Upper lobe of left lung (tissue), 6 donors: ENCODE data around the gene ANO4. TPM values are rescaled to one million over a fixed set of nuclear protein-coding genes. Genes with fewer than 3 reads are reported as not detected.

Source experiments
- ATAC-seq, 2 donors: fragments of 200-7000 bp; cut with Tn5 transposase; one replicate each; pipeline ENCODE4 v1.9.1; 2022; ENCODE audit warnings: mild to moderate bottlenecking in 2 of 2, moderate library complexity in 2 of 2; ENCODE audit not compliant: low FRiP score in 2 of 2
- DNase-seq, 2 donors: peaks; one replicate each; pipeline ENCODE4 v3.0.0-alpha.2; 2019 to 2020
- H3K27ac ChIP-seq, 4 donors: fragments of 200-600 bp; sonication (generic); one replicate each; pipeline ENCODE4 v1.5.1; 2016 to 2019
- H3K27me3 ChIP-seq, 4 donors: fragments of 200-600 bp; sonication (generic); one replicate each; pipeline ENCODE4 v1.5.1; 2017 to 2019
- H3K36me3 ChIP-seq, 4 donors: fragments of 200-600 bp; sonication (generic); one replicate each; pipeline ENCODE4 v1.5.1; 2016 to 2019
- H3K4me1 ChIP-seq, 4 donors: fragments of 200-600 bp; sonication (generic); one replicate each; pipeline ENCODE4 v1.5.1; 2018 to 2019
- H3K4me3 ChIP-seq, 4 donors: fragments of 200-600 bp; sonication (generic); one replicate each; pipeline ENCODE4 v1.5.1; 2017 to 2019; ENCODE audit warnings: mild to moderate bottlenecking in 2 of 4, moderate library complexity in 1 of 4
- H3K9me3 ChIP-seq, 4 donors: fragments of 200-600 bp; sonication (generic); one replicate each; pipeline ENCODE4 v1.5.1; 2018 to 2019
- CTCF ChIP-seq, 6 experiments: fragments of 450-650 bp in 4 of 6; fragments of 200-600 bp in 2 of 6; sonication (generic) in 2 of 6; IDR thresholded peaks; one replicate each; pipeline ENCODE4 v1.5.1; 2016 to 2019; ENCODE audit warnings: antibody characterized with exemption in 6 of 6
- EP300 ChIP-seq, 4 donors: sonication (generic); formaldehyde crosslinking; IDR thresholded peaks; one replicate each; pipeline ENCODE4 v1.5.1; 2017; ENCODE audit warnings: antibody characterized with exemption in 4 of 4, control low read depth in 2 of 4
- POLR2A ChIP-seq, 4 donors: fragments of 450-650 bp; IDR thresholded peaks; one replicate each; pipeline ENCODE4 v1.5.1; 2016 to 2017; ENCODE audit warnings: antibody characterized with exemption in 4 of 4, mild to moderate bottlenecking in 2 of 4
- POLR2AphosphoS5 ChIP-seq, 2 donors: sonication (generic); formaldehyde crosslinking; IDR thresholded peaks; one replicate each; pipeline ENCODE4 v1.5.1; 2017; ENCODE audit warnings: antibody characterized with exemption in 2 of 2
- WGBS, 2 donors: methylation state at CpG; one replicate each; pipeline ENCODE4 v1.1.5; 2017 to 2018; 5-methylcytosine and 5-hydroxymethylcytosine counted together
- total RNA-seq, 6 donors: library from RNA; depleted of rRNA in 4 of 6; stranded (reverse); fragments of >200 nt in 4 of 6; gene quantifications; one replicate each; pipeline versions ENCODE4 v1.1.0 to v1.2.1, GENCODE V29; 2016 to 2021
- donor health status: DM: no; HTN: no; CAD: no; lungs with moderate emphysema.
- donor health status: DM: no; HTN: yes; CAD: no; lungs with severe emphysema.

ANO4 gene
- total RNA-seq, 6 donors from 2014 or later, result 0.17 to 1.2 (median 0.30) TPM; not detected in 3

DNA sequence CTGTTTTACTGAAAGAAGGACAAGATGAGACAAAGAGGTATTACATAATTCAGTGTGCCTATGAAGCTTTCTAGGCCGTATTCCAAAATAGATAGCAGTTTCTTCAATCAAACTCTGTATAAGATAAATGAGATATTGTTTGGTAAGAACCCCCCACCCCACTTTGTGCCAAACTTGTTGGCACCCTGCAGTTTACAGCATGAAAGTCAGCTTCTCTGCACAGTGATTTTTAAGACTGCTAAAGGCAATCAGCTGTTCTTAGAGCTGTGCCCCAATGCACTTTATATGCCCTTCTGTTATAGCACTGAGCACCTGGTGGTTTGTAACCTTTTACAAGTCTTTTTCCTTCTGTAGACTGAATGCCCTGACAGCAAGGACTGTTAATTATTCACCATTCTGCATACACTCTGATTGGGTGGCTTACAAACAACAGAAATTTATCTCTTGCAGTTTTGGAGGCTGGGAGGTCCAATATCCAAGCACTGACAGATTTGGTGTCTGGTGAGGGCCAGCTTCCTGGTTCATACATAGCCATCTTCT, 76.7 kb downstream of the ANO4 start:
- 77 to 78% methylated on average over 1 of the region's 1 CpG for WGBS, 2 donors
- peaks cover 0 to 7% (median 7%) of the 10 kb centered on the region in 4 donors for H3K9me3 ChIP-seq
- no peaks in the 10 kb centered on the region for H3K36me3 ChIP-seq
- H3K27ac ChIP-seq, result no peak overlapping the region
- H3K4me3 ChIP-seq, result no peak overlapping the region
- DNase-seq, result no peak
- H3K27me3 ChIP-seq, result no peaks in the 10 kb centered on the region
- no peaks in the 10 kb centered on the region for H3K4me1 ChIP-seq
- no peak for ATAC-seq
- no peak for TF ChIP-seq CTCF (IDR thresholded peaks at IDR 0.05)
- no peak for TF ChIP-seq EP300 (IDR thresholded peaks at IDR 0.05)
- no peak for TF ChIP-seq POLR2A (IDR thresholded peaks at IDR 0.05)
- no peak for TF ChIP-seq POLR2AphosphoS5 (IDR thresholded peaks at IDR 0.05)

- WGBS, 2 donors, result 76 to 78% methylated on average over 7 of the region's 7 CpGs
- Histone ChIP-seq H3K36me3 (no peaks in the 10 kb centered on the region), H3K4me3 (no peak overlapping the region), H3K9me3 (peaks cover 0 to 7% (median 7%) of the 10 kb centered on the region in 4 donors), H3K27me3 (no peaks in the 10 kb centered on the region), H3K27ac (no peak overlapping the region), H3K4me1 (no peaks in the 10 kb centered on the region)
- DNase-seq (no peak), ATAC-seq (no peak)
- no peak for TF ChIP-seq CTCF (IDR thresholded peaks at IDR 0.05)
- TF ChIP-seq EP300 (IDR thresholded peaks at IDR 0.05), result no peak
- no peak for TF ChIP-seq POLR2A (IDR thresholded peaks at IDR 0.05)
- TF ChIP-seq POLR2AphosphoS5 (IDR thresholded peaks at IDR 0.05), result no peak
Observed at GRCh38 chr12:100875156-100875555, 80.6 kb downstream of the ANO4 start.

DNA sequence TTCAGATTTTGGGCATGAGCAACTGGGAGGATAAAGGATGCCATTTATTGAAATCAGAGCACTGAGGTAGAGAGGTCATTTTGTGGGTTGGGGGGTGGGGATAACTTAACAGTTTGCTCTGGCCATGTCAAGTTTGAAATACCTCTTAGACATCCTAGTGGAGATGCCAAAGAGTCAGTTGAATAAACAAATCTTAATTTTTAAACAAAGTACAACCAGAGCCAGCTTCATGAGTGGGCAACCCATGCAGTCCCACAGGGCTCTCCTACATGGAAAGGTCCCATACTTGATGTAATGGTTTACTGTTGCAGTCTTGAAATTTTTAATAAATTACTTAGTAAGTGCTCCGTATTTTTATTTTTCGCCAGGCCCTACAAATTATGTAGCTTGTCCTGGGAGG, 81.2 kb downstream of the ANO4 start:
- Histone ChIP-seq H3K4me3 (no peak overlapping the region), H3K27me3 (no peaks in the 10 kb centered on the region), H3K27ac (no peak overlapping the region), H3K9me3 (peaks cover 0 to 7% (median 7%) of the 10 kb centered on the region in 4 donors), H3K36me3 (no peaks in the 10 kb centered on the region), H3K4me1 (no peaks in the 10 kb centered on the region)
- TF ChIP-seq EP300 (IDR thresholded peaks at IDR 0.05), result no peak
- no peak for TF ChIP-seq POLR2AphosphoS5 (IDR thresholded peaks at IDR 0.05)
- no peak for TF ChIP-seq CTCF (IDR thresholded peaks at IDR 0.05)
- TF ChIP-seq POLR2A (IDR thresholded peaks at IDR 0.05), result no peak
- WGBS, 2 donors, result 54 to 64% methylated on average over 2 of the region's 2 CpGs
- ATAC-seq (no peak), DNase-seq (no peak)

- WGBS, 2 donors, result 33 to 70% methylated on average over 2 of the region's 2 CpGs
- Histone ChIP-seq H3K27ac (no peak overlapping the region), H3K36me3 (no peaks in the 10 kb centered on the region), H3K4me3 (no peak overlapping the region), H3K9me3 (peaks cover 0 to 7% (median 7%) of the 10 kb centered on the region in 4 donors), H3K27me3 (no peaks in the 10 kb centered on the region), H3K4me1 (no peaks in the 10 kb centered on the region)
- DNase-seq (no peak), ATAC-seq (no peak)
- TF ChIP-seq POLR2A (IDR thresholded peaks at IDR 0.05) (no peak), POLR2AphosphoS5 (IDR thresholded peaks at IDR 0.05) (no peak), CTCF (IDR thresholded peaks at IDR 0.05) (no peak), EP300 (IDR thresholded peaks at IDR 0.05) (no peak)
Observed at GRCh38 chr12:100877776-100878175, 83.2 kb downstream of the ANO4 start.

DNA sequence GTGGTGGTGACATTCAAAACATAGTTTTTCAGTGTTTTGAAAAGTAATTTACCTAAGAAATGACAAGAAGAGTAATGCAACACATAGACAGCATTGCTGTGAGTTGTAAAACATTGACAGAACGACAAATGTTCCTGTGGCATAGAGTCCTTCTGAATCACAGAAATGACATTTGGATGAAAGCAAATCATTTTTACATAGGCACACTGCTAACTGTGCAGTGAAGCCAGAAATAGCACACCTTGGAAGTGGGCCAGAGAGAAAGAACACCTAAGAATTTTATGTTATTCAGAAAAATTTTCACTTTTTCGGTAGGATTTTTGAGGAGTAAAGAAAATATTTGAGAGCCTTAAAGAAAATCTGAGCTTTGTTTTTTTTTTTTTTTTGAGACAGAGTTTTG, 100.6 kb downstream of the ANO4 start:
- no peaks in the 10 kb centered on the region for H3K27me3 ChIP-seq
- 72 to 89% methylated on average over 2 of the region's 2 CpGs for WGBS, 2 donors
- no peaks in the 10 kb centered on the region for H3K4me1 ChIP-seq
- TF ChIP-seq CTCF (IDR thresholded peaks at IDR 0.05) (no peak), EP300 (IDR thresholded peaks at IDR 0.05) (no peak), POLR2AphosphoS5 (IDR thresholded peaks at IDR 0.05) (no peak), POLR2A (IDR thresholded peaks at IDR 0.05) (no peak)
- H3K9me3 ChIP-seq, result no peaks in the 10 kb centered on the region
- H3K36me3 ChIP-seq, result no peaks in the 10 kb centered on the region
- DNase-seq (no peak), ATAC-seq (no peak)
- H3K4me3 ChIP-seq, result no peak overlapping the region
- no peak overlapping the region for H3K27ac ChIP-seq
